Fibroblast of lung (primary cell): ENCODE results near the gene GINM1. TPM values are rescaled to one million over a fixed set of nuclear protein-coding genes. Genes with fewer than 3 reads are reported as not detected.

Source experiments
- DNase-seq, 2 donors: peaks; one replicate each; pipeline versions ENCODE4 v3.0.0 to v3.0.0-alpha.2; 2010; ENCODE audit warnings: low read depth in 2 of 2
- H2AFZ ChIP-seq: 2 replicates; pipeline ENCODE4 v1.5.1; 2012; ENCODE audit warnings: low read length, control low read depth, inconsistent platforms
- H3K27ac ChIP-seq: 2 replicates; pipeline ENCODE4 v1.5.1; 2011; ENCODE audit warnings: low read length, control low read depth; ENCODE audit not compliant: insufficient read depth
- H3K27me3 ChIP-seq: 2 replicates; pipeline ENCODE4 v1.5.1; 2011; ENCODE audit warnings: mild to moderate bottlenecking, low read length; ENCODE audit not compliant: control insufficient read depth, insufficient read depth
- H3K36me3 ChIP-seq: 2 replicates; pipeline ENCODE4 v1.5.1; 2011; ENCODE audit warnings: low read length; ENCODE audit not compliant: control insufficient read depth, insufficient read depth
- H3K4me1 ChIP-seq: 2 replicates; pipeline ENCODE4 v1.5.1; 2011; ENCODE audit warnings: low read length; ENCODE audit not compliant: control insufficient read depth, insufficient read depth; ENCODE audit errors: extremely low read depth
- H3K4me2 ChIP-seq: 2 replicates; pipeline ENCODE4 v1.5.1; 2011; ENCODE audit warnings: low read length, control low read depth; ENCODE audit not compliant: insufficient read depth; ENCODE audit errors: extremely low read depth
- H3K4me3 ChIP-seq, 4 experiments: fragments of 200-600 bp in 1 of 4; sonication (generic) in 1 of 4; replicated peaks in 1 of 4; 2 replicates each; pipeline ENCODE4 v1.5.1; 2011 to 2016; ENCODE audit warnings: low read length in 4 of 4, low read depth in 3 of 4, mild to moderate bottlenecking in 3 of 4, control low read depth in 2 of 4, inconsistent platforms in 1 of 4, mixed read lengths in 1 of 4; ENCODE audit not compliant: insufficient read depth in 1 of 4; ENCODE audit errors: control extremely low read depth in 1 of 4
- H3K79me2 ChIP-seq: 2 replicates; pipeline ENCODE4 v1.5.1; 2012; ENCODE audit warnings: mild to moderate bottlenecking, low read length, inconsistent platforms; ENCODE audit not compliant: control insufficient read depth, insufficient read depth
- H3K9ac ChIP-seq: 2 replicates; pipeline ENCODE4 v1.5.1; 2011; ENCODE audit warnings: mild to moderate bottlenecking, low read length, control low read depth; ENCODE audit not compliant: insufficient read depth
- H3K9me3 ChIP-seq: 2 replicates; pipeline ENCODE4 v1.5.1; 2012; ENCODE audit warnings: low read depth, low read length; ENCODE audit not compliant: control insufficient read depth, insufficient read depth
- H4K20me1 ChIP-seq: 2 replicates; pipeline ENCODE4 v1.5.1; 2011; ENCODE audit warnings: low read length; ENCODE audit not compliant: control insufficient read depth, insufficient read depth; ENCODE audit errors: extremely low read depth
- EZH2 ChIP-seq: IDR thresholded peaks from 2 replicates; pipeline ENCODE4 v1.5.1; 2012; ENCODE audit warnings: low read length, control low read depth, mild to moderate bottlenecking; ENCODE audit errors: missing control alignments
- polyA plus RNA-seq, 2 donors: library from polyadenylated mRNA; depleted of rRNA in 1 of 2; stranded (reverse) in 1 of 2; unstranded in 1 of 2; fragments of >200 nt; gene quantifications; 2 replicates each; pipeline ENCODE4 v1.2.1, GENCODE V29; 2011 to 2012; ENCODE audit warnings: missing spikeins in 1 of 2
- total RNA-seq: library from RNA; depleted of rRNA; stranded (reverse); fragments of >200 nt; gene quantifications from 2 replicates; pipeline ENCODE4 v1.2.1, GENCODE V29; 2014
- TF ChIP-seq, protein P1 (sequence below), 2 donors: IDR thresholded peaks in 1 of 2; conservative IDR thresholded peaks in 1 of 2; 1 replicate in 1 of 2; 2 replicates in 1 of 2; pipeline ENCODE4 v1.5.1; 2011 to 2012; ENCODE audit warnings: low read length in 2 of 2, control low read depth in 1 of 2, inconsistent platforms in 1 of 2, low read depth in 1 of 2, mild to moderate bottlenecking in 1 of 2

The GINM1 gene
- total and polyA plus RNA-seq, 2 donors (not counting 1 experiment from before 2014, with no cell fraction given): 53.8 to 91.1 TPM

- no peak overlapping the region for H3K4me3 ChIP-seq
- no peak for TF ChIP-seq EZH2
- TF ChIP-seq, protein P1, sequence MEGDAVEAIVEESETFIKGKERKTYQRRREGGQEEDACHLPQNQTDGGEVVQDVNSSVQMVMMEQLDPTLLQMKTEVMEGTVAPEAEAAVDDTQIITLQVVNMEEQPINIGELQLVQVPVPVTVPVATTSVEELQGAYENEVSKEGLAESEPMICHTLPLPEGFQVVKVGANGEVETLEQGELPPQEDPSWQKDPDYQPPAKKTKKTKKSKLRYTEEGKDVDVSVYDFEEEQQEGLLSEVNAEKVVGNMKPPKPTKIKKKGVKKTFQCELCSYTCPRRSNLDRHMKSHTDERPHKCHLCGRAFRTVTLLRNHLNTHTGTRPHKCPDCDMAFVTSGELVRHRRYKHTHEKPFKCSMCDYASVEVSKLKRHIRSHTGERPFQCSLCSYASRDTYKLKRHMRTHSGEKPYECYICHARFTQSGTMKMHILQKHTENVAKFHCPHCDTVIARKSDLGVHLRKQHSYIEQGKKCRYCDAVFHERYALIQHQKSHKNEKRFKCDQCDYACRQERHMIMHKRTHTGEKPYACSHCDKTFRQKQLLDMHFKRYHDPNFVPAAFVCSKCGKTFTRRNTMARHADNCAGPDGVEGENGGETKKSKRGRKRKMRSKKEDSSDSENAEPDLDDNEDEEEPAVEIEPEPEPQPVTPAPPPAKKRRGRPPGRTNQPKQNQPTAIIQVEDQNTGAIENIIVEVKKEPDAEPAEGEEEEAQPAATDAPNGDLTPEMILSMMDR (conservative IDR thresholded peaks at IDR 0.05 in 1 of 2, IDR thresholded peaks at IDR 0.05 in 1 of 2; ENCODE audit: low read depth in 1 of 2, low read length in 2 of 2): no peak
- H4K20me1 ChIP-seq: no peaks in the 10 kb centered on the region
- no peak overlapping the region for H3K9ac ChIP-seq
- no peak overlapping the region for H3K4me2 ChIP-seq
- no peak overlapping the region for H3K27ac ChIP-seq
- no peak for DNase-seq
- no peaks in the 10 kb centered on the region for H3K27me3 ChIP-seq
- H3K4me1 ChIP-seq: no peaks in the 10 kb centered on the region
- H3K9me3 ChIP-seq: no peaks in the 10 kb centered on the region
- H3K36me3 ChIP-seq: peaks cover 1% of the 10 kb centered on the region
- no peaks in the 10 kb centered on the region for H3K79me2 ChIP-seq
- H2AFZ ChIP-seq: no peak overlapping the region
Observed at GRCh38 chr6:149586149-149586548, 20.0 kb downstream of the GINM1 start.

DNA sequence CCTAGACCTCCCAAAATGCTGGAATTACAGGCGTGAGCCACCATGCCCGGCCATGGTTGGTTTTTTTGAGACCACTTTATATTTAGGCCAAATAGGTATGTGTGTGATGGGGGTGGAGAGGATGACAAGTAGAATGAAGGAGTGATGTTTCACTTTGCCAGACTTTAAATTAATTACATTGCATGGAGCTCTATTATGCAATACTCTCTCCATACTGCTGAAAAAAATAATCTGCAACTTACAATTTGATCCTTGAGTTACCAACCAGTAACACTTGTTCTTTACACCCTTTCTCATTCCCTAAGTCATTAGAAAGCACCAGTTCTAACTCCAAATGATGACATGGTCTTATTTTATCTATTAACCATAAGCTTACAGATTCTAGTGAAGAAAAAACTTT is 26.8 kb downstream of the GINM1 start:
- no peak for TF ChIP-seq EZH2
- TF ChIP-seq, protein P1 (conservative IDR thresholded peaks at IDR 0.05 in 1 of 2, IDR thresholded peaks at IDR 0.05 in 1 of 2; ENCODE audit: low read depth in 1 of 2, low read length in 2 of 2): no peak
- Histone ChIP-seq H3K4me1 (no peaks in the 10 kb centered on the region), H4K20me1 (no peaks in the 10 kb centered on the region), H3K27ac (no peak overlapping the region), H3K79me2 (no peaks in the 10 kb centered on the region), H3K9ac (no peak overlapping the region), H3K36me3 (peaks cover 13% of the 10 kb centered on the region), H3K4me2 (no peak overlapping the region), H3K4me3 (no peak overlapping the region), H2AFZ (no peak overlapping the region), H3K27me3 (no peaks in the 10 kb centered on the region), H3K9me3 (no peaks in the 10 kb centered on the region)
- DNase-seq: no peak

DNA sequence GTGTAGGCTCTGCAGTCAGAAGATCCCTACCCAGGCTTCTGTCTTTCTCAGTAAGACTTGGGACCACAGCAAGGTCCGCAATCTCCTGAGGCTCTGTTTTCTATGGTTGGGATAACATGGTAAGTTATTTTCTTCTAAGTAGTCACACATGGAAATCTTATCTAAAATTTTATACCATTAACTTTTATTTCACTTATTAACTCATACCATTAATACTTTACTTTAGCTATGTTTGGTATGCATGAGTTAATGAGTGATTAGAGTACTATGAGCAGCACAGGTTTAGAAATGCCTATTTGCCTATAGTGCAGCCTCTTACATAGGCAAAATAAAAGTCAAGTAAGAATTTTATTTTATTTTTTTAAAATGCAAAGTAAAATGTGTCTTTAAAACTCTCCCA is 27.2 kb downstream of the GINM1 start:
- H3K27ac ChIP-seq: no peak overlapping the region
- H4K20me1 ChIP-seq: no peaks in the 10 kb centered on the region
- no peak overlapping the region for H3K4me3 ChIP-seq
- H3K79me2 ChIP-seq: no peaks in the 10 kb centered on the region
- no peak overlapping the region for H3K9ac ChIP-seq
- no peaks in the 10 kb centered on the region for H3K27me3 ChIP-seq
- no peaks in the 10 kb centered on the region for H3K9me3 ChIP-seq
- no peak overlapping the region for H3K4me2 ChIP-seq
- no peak for DNase-seq
- H3K4me1 ChIP-seq: no peaks in the 10 kb centered on the region
- H2AFZ ChIP-seq: no peak overlapping the region
- H3K36me3 ChIP-seq: peaks cover 13% of the 10 kb centered on the region
- TF ChIP-seq, protein P1 (conservative IDR thresholded peaks at IDR 0.05 in 1 of 2, IDR thresholded peaks at IDR 0.05 in 1 of 2; ENCODE audit: low read depth in 1 of 2, low read length in 2 of 2): no peak
- no peak for TF ChIP-seq EZH2
